Frontal cortex (tissue), 4 donors: ENCODE measurements around the gene PUM2. TPM values are rescaled to one million over a fixed set of nuclear protein-coding genes. Genes with fewer than 3 reads are reported as not detected.

Source experiments
- DNase-seq, 2 donors: peaks; one replicate each; pipeline ENCODE4 v3.0.0; 2012; ENCODE audit warnings: low spot score in 2 of 2
- FAIRE-seq: peaks from 2 replicates; lab custom pipeline; 2012; peaks lifted over from hg19 to GRCh38; lab: Jason Lieb, UNC
- total RNA-seq: library from RNA; depleted of rRNA; stranded (reverse); fragments of >200 nt; gene quantifications from one replicate; pipeline ENCODE4 v1.2.3, GENCODE V29; 2014
- donor health status: control.
- donor health status: control.
- donor health status: control.

PUM2 gene
- total RNA-seq, 1 donor from 2014 or later, result 118 TPM

- DNase-seq (no peak), FAIRE-seq (no peak)
Observed at GRCh38 chr2:20348542-20348941, 2.1 kb downstream of the PUM2 start.

GRCh38 chr2:20346565-20347381 lies 3.9 kb downstream of the PUM2 start:
- FAIRE-seq (no peak), DNase-seq (no peak)

GRCh38 chr2:20343128-20343527 lies 7.5 kb downstream of the PUM2 start:
- DNase-seq (no peak), FAIRE-seq (no peak)

GRCh38 chr2:20339012-20339411 lies 11.6 kb downstream of the PUM2 start:
- FAIRE-seq, result no peak
- no peak for DNase-seq

- FAIRE-seq, result no peak
- DNase-seq, result no peak
Observed at GRCh38 chr2:20334605-20335203, 15.9 kb downstream of the PUM2 start.

- FAIRE-seq (no peak), DNase-seq (no peak)
Observed at GRCh38 chr2:20333738-20334137, 16.9 kb downstream of the PUM2 start.

GRCh38 chr2:20330192-20330591 lies 20.5 kb downstream of the PUM2 start:
- FAIRE-seq (no peak), DNase-seq (no peak)

- DNase-seq (no peak), FAIRE-seq (no peak)
Observed at GRCh38 chr2:20327370-20327769, 23.3 kb downstream of the PUM2 start.

GRCh38 chr2:20326163-20326780 lies 24.4 kb downstream of the PUM2 start:
- FAIRE-seq (no peak), DNase-seq (peak in 1 of 2 donors; percentile 36)

- no peak for DNase-seq
- FAIRE-seq, result no peak
Observed at GRCh38 chr2:20322527-20323300, 27.9 kb downstream of the PUM2 start.

GRCh38 chr2:20317690-20318089 lies 33.0 kb downstream of the PUM2 start:
- no peak for FAIRE-seq
- no peak for DNase-seq

GRCh38 chr2:20317197-20317596 lies 33.4 kb downstream of the PUM2 start:
- FAIRE-seq, result no peak
- no peak for DNase-seq

- FAIRE-seq, result no peak
- DNase-seq, result no peak
Observed at GRCh38 chr2:20314562-20315501, 35.8 kb downstream of the PUM2 start.

- FAIRE-seq, result no peak
- DNase-seq, result no peak
Observed at GRCh38 chr2:20313659-20314058, 37.0 kb downstream of the PUM2 start.

- FAIRE-seq, result no peak
- DNase-seq, result no peak
Observed at GRCh38 chr2:20309001-20309400, 41.6 kb downstream of the PUM2 start.

- FAIRE-seq (no peak), DNase-seq (no peak)
Observed at GRCh38 chr2:20307311-20307710, 43.3 kb downstream of the PUM2 start.

- FAIRE-seq, result peak; percentile 17
- no peak for DNase-seq
Observed at GRCh38 chr2:20304411-20304810, 46.2 kb downstream of the PUM2 start.

- DNase-seq (no peak), FAIRE-seq (no peak)
Observed at GRCh38 chr2:20303966-20304365, 46.7 kb downstream of the PUM2 start.

- FAIRE-seq, result no peak
- no peak for DNase-seq
Observed at GRCh38 chr2:20302019-20302418, 48.6 kb downstream of the PUM2 start.
